Measurements from ENCODE around the gene SMC1A.

SMC1A gene

DNA sequence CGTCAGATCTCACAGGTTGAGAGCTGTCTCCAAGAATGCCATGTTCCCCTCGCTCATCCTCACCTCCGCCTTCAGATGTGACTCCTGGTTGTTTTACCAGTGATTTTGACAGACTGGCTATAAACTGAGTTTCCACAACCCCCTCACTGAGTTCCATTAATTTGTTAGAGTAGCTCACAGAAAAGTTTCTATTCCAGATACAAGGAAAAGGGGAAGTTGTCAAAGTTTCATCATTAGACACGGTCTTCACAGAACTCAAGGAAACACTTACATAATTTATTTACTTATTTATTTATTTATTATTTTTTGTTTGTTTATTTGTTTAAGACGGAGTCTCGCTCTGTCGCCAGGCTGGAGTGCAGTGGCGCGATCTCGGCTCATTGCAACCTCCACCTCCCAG lies 85.4 kb downstream of the SMC1A start:
- no peak for DNase-seq

DNA sequence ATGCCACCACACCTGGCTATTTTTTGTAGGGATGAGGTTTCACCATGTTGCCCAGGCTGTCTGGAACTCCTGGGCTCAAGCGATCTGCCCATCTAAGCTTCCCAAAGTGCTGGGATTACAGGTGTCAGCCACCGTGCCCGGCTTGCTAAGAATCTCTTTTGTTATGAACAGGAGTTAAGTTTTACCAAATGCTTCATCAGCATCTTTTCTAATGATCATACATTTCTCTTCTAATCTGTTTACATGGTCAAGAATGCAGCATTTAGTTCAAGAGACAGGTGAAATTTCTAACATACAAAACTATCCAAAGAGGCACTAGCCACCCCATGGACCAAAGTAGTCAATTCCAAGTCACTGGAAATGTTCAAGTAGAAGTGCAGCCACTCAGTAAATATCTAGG lies 88.6 kb downstream of the SMC1A start:
- no peak for DNase-seq

DNA sequence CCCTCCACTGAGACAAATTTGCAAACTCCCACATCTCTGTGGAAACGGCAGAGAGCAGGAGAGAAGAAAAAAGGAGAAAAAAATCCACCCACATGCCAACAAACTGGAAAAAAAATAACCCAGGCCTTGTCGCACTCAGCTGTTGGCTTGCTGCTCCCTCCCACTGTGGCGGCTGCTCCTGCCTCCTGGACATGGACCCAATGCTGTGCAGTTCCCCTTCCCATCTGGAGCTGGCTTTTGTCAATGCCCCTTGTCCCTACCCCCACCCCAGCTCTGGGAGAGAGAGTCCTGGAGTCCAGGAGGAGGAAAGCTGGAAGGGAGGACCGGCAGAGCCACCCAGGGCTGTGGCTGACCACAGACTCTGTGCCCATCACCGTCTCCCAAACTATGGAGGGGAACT lies 90.2 kb downstream of the SMC1A start:
- no peak for DNase-seq

DNA sequence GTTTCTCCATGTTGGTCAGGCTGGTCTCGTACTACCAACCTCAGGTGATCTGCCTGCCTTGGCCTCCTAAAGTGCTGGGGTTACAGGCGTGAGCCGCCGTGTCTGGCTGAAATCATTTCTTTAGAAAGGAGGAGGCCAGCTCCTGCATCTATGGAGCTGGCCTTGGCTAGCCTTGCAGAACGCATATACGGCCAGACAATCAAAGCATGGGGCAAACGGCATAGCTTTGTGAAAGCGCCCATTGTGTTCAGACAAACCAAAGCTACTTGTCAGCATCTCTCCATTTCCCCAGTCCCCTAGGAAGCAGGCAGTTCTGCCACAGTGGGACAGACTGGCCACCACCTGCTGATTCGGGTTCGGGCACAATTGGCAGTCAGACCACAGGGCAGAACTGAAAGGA lies 92.1 kb downstream of the SMC1A start:
- no peak for DNase-seq

DNA sequence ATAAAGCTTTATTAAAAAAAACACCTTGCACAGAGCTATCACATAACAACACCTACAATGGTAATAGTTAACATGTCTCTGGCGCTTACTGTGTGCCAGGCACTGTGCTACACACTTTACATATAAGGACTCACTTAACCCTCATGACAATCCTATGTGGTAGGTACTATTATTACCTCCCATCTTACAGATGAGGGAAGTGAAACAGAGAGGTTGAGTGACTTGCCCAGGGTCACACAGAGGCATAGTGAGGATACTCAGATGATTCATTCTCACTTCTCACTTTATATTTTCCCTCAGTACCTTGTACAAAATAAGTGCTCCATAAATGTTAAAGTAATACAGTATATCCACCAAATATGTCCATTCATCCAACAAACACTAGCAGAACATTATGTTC lies 97.7 kb downstream of the SMC1A start:
- DNase-seq = no peak

Measured in NCI-H345 (cell line).